Brain microvascular endothelial cell (primary cell): Measurements from ENCODE around the gene RPL27.

Experiments
- DNase-seq: peaks from one replicate; pipeline ENCODE4 v3.0.0-alpha.2; 2020
- H3K27ac ChIP-seq: fragments of 250-450 bp; sonication (Bioruptor Pico); 2 replicates; pipeline ENCODE4 v1.5.1; 2020; ENCODE audit warnings: mild to moderate bottlenecking, moderate library complexity
- H3K27me3 ChIP-seq: fragments of 250-450 bp; sonication (Bioruptor Pico); replicated peaks from 2 replicates; pipeline ENCODE4 v1.5.1; 2020; ENCODE audit warnings: mild to moderate bottlenecking
- H3K36me3 ChIP-seq: fragments of 250-450 bp; sonication (Bioruptor Pico); replicated peaks from 2 replicates; pipeline ENCODE4 v1.5.1; 2020; ENCODE audit warnings: mild to moderate bottlenecking
- H3K4me3 ChIP-seq: 2 replicates; pipeline ENCODE4 v1.5.1; 2011; ENCODE audit warnings: low read depth, mild to moderate bottlenecking, control low read depth, low read length, moderate library complexity
- in situ Hi-C: cut with HindIII; loops from 2 replicates; pipeline ENCODE4 v1.10.0; 2017; ENCODE audit warnings: low sequenced_read_pairs, low pct_ligation_motif_present
- TF ChIP-seq, protein P1 (sequence below): IDR thresholded peaks from 2 replicates; pipeline ENCODE4 v1.5.1; 2011; ENCODE audit warnings: low read depth, mild to moderate bottlenecking, moderate library complexity, low read length, control low read depth, inconsistent platforms; ENCODE audit errors: missing control alignments

Gene RPL27

DNA sequence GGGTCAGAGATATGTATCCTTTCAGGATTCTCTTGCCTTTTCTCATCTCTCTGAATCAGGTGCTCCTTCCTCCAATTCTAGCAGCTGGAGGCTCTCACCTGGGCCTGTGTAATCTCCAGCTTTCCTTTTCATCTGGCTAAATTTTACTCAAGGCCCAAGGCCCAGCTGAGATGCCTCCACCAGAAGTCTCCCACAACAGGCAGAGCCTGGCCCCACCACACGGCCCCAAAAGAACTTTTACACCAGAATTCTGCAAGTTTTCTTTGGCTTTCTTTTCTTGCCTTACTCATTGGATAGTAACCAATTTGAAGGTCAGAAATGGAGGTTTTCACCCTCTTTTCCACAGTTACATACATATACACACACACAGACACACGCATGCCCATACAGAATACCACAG is 41.4 kb downstream of the RPL27 start:
- no peak overlapping the region for H3K27ac ChIP-seq
- no peak overlapping the region for H3K4me3 ChIP-seq
- H3K36me3 ChIP-seq = no peaks in the 10 kb centered on the region
- no peaks in the 10 kb centered on the region for H3K27me3 ChIP-seq
- TF ChIP-seq, protein P1, sequence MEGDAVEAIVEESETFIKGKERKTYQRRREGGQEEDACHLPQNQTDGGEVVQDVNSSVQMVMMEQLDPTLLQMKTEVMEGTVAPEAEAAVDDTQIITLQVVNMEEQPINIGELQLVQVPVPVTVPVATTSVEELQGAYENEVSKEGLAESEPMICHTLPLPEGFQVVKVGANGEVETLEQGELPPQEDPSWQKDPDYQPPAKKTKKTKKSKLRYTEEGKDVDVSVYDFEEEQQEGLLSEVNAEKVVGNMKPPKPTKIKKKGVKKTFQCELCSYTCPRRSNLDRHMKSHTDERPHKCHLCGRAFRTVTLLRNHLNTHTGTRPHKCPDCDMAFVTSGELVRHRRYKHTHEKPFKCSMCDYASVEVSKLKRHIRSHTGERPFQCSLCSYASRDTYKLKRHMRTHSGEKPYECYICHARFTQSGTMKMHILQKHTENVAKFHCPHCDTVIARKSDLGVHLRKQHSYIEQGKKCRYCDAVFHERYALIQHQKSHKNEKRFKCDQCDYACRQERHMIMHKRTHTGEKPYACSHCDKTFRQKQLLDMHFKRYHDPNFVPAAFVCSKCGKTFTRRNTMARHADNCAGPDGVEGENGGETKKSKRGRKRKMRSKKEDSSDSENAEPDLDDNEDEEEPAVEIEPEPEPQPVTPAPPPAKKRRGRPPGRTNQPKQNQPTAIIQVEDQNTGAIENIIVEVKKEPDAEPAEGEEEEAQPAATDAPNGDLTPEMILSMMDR = no peak
- in situ Hi-C loops = no loop called here
- no peak for DNase-seq

DNA sequence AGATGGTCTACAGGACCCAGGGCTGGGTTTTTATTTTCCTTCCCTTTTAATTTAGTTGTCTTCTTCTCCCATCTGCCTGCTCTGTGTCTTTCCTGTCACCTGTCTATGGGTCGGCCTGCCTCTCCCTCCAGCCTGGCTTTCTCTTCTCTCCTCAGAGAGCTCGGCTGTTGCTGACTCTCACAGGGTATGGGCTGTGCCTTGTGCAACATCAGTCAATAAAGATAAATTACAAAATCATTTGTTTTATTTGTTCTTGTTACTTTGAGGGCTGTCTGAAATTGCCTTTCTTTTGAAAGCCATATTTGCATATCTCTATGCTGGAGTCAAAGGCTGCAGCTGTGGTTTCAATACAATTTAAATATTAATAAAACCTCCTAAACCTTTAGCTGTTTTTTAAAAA is 42.4 kb downstream of the RPL27 start:
- no peak overlapping the region for H3K4me3 ChIP-seq
- no peaks in the 10 kb centered on the region for H3K27me3 ChIP-seq
- in situ Hi-C loops = no loop called here
- H3K36me3 ChIP-seq = no peaks in the 10 kb centered on the region
- no peak for DNase-seq
- H3K27ac ChIP-seq = no peak overlapping the region
- TF ChIP-seq, protein P1 = no peak

DNA sequence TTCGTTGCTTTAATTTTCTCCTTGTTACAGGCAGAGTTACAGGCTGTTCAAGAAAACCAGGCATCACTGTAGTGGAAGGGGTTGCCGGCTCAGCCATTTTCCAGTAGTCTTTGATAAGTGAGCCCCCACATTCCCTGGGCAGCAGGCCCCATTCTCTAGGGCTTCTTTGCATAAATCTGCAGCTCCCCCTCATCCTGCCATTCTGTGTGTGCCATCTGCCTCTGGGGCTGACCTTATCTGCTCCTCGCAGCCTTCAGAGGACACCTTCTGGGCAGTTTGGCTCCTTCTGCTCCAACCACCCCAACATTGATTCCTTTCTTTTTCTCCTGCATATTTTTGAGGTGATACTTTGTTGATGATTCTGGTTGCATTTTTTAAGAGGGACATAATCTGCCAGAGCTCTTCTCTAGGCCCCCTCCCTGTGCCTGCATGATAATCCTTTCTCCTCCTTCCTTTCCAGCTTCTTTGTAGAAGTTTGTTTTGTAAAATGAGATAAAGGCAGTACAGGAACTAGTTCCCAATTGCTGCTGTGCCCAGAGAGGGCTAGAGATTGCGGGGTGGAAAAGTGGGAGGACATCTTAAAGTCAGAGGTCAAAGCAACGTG is 43.9 kb downstream of the RPL27 start:
- DNase-seq = no peak
- in situ Hi-C loops = no loop called here
- Histone ChIP-seq H3K27me3 (no peaks in the 10 kb centered on the region), H3K36me3 (no peaks in the 10 kb centered on the region), H3K27ac (no peak overlapping the region), H3K4me3 (no peak overlapping the region)
- TF ChIP-seq, protein P1 = no peak

DNA sequence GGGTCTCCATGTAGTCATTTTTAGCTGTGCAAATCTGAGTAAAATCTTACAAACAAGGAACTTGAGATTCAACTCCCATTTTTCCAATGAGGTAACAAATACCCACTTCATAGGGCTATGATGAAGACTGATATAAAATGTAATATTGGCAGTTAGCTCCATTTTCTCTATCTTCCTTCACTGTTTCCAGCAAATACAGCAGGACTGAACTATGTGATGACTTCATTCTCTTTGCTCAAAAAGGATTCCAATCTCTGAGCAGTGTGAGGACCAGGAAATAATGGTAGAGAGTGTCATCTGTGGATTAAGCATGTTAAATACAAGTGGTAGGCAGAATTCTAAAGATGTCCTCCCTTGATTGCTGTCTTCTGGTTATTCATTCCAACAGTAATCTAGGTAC is 45.1 kb downstream of the RPL27 start:
- in situ Hi-C loops = no loop called here
- no peaks in the 10 kb centered on the region for H3K27me3 ChIP-seq
- no peak overlapping the region for H3K27ac ChIP-seq
- no peak overlapping the region for H3K4me3 ChIP-seq
- DNase-seq = no peak
- TF ChIP-seq, protein P1 = no peak
- H3K36me3 ChIP-seq = no peaks in the 10 kb centered on the region

DNA sequence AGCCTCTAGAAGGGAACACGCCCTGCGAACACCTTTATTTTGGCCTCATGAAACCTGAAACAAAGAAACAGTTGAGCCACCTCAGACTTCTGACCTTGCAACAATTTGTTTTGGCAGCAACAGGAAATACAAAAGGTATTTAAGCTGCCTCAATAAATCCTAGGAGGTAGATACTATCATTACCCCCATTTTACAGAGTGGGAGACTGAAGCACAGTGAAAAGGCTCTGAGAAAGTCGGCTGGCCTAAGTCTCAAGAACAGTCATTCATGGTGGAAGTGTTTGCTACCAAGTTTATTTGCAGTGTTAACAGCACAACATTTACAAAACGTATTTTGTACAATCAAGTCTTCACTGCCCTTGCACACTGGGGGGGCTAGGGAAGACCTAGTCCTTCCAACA is 45.8 kb downstream of the RPL27 start:
- Histone ChIP-seq H3K36me3 (no peaks in the 10 kb centered on the region), H3K4me3 (no peak overlapping the region), H3K27me3 (no peaks in the 10 kb centered on the region), H3K27ac (no peak overlapping the region)
- DNase-seq = no peak
- in situ Hi-C loops = no loop called here
- TF ChIP-seq, protein P1 = no peak

DNA sequence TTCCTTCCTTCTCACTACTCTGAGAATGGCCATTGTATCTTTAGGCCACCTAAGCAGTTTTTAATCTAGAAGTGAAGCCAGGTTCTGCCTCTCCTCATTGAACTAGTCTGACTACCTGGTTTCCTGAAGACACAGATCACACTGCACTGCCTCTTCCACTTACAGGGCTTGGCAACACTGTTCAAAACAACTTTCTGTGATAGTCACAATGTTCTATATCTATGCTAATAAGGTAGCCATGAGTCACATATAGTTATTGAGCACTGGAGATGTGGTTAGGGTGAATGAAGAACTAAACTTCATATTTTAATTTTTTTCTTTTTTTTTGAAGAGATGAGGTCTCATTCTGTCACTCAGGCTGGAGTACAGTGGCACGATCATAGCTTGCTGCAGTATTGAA is 53.8 kb downstream of the RPL27 start:
- no peak for DNase-seq
- Histone ChIP-seq H3K27ac (no peak overlapping the region), H3K27me3 (no peaks in the 10 kb centered on the region), H3K4me3 (no peak overlapping the region), H3K36me3 (no peaks in the 10 kb centered on the region)
- in situ Hi-C loops = no loop called here
- TF ChIP-seq, protein P1 = no peak
